ENCODE results near the gene GABRP.

Gene GABRP

DNA sequence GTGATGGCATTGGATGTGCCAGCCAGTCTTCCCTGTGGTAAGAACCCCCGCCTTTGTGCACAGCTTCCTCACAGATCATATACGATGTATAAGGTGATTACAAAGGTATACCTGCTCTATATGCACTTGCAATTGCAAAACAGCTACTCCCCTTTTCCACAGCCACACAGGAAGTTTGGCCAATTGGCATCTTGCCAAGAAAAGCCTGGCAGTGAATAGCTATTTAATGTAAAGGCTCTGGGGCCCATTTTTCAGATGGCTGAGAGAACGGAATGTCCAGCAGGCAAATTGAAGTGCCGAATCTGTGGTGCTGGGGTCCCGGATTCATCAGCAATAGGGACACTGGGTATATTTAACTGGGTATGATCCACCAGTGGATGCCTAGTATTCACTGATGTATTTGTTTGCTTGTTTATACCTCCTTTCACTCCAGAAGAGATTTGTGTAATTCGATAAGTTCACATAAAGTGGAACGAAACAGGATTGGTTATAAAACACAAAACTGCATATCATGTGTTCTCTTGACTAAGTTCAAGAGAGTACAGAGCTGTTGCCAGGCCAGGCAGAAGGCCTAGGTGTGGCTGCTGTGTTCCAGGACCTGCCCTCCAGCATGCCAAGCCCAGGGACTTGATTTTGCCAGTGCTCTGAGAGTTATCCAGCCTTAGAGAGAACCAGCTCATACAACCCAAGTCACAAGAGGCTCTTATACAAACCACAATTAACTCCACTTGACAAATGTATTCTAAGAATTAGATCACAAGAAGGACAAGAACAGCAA is 27.7 kb upstream of the GABRP start:
- Histone ChIP-seq H3K9ac (no peak overlapping the region), H4K20me1 (ENCODE audit: insufficient read depth) (no peaks in the 10 kb centered on the region), H3K36me3 (ENCODE audit: insufficient read depth) (no peaks in the 10 kb centered on the region), H3K4me1 (ENCODE audit: low read depth, poor library complexity, severe bottlenecking) (no peaks in the 10 kb centered on the region), H3K27ac (no peak overlapping the region), H3K4me3 (IDR thresholded peaks at IDR 0.05; ENCODE audit: insufficient read depth, low read depth, low read length) (no peak overlapping the region), H3K79me2 (ENCODE audit: insufficient read depth, low read depth) (no peaks in the 10 kb centered on the region), H2AFZ (ENCODE audit: low read depth) (no peak overlapping the region), H3K4me2 (no peak overlapping the region), H3K27me3 (ENCODE audit: insufficient read depth, low read depth) (no peaks in the 10 kb centered on the region)
- TF ChIP-seq, protein P1, sequence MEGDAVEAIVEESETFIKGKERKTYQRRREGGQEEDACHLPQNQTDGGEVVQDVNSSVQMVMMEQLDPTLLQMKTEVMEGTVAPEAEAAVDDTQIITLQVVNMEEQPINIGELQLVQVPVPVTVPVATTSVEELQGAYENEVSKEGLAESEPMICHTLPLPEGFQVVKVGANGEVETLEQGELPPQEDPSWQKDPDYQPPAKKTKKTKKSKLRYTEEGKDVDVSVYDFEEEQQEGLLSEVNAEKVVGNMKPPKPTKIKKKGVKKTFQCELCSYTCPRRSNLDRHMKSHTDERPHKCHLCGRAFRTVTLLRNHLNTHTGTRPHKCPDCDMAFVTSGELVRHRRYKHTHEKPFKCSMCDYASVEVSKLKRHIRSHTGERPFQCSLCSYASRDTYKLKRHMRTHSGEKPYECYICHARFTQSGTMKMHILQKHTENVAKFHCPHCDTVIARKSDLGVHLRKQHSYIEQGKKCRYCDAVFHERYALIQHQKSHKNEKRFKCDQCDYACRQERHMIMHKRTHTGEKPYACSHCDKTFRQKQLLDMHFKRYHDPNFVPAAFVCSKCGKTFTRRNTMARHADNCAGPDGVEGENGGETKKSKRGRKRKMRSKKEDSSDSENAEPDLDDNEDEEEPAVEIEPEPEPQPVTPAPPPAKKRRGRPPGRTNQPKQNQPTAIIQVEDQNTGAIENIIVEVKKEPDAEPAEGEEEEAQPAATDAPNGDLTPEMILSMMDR (conservative IDR thresholded peaks at IDR 0.05; ENCODE audit: low read depth, low read length) = no peak

GRCh38 chr5:170756691-170757090 is 26.8 kb upstream of the GABRP start:
- Histone ChIP-seq H3K27me3 (ENCODE audit: insufficient read depth, low read depth) (no peaks in the 10 kb centered on the region), H2AFZ (ENCODE audit: low read depth) (no peak overlapping the region), H3K4me1 (ENCODE audit: low read depth, poor library complexity, severe bottlenecking) (no peaks in the 10 kb centered on the region), H3K4me2 (no peak overlapping the region), H3K79me2 (ENCODE audit: insufficient read depth, low read depth) (no peaks in the 10 kb centered on the region), H4K20me1 (ENCODE audit: insufficient read depth) (no peaks in the 10 kb centered on the region), H3K9ac (no peak overlapping the region), H3K4me3 (IDR thresholded peaks at IDR 0.05; ENCODE audit: insufficient read depth, low read depth, low read length) (no peak overlapping the region), H3K27ac (no peak overlapping the region), H3K36me3 (ENCODE audit: insufficient read depth) (no peaks in the 10 kb centered on the region)
- TF ChIP-seq, protein P1 (conservative IDR thresholded peaks at IDR 0.05; ENCODE audit: low read depth, low read length) = no peak

- TF ChIP-seq, protein P1 (conservative IDR thresholded peaks at IDR 0.05; ENCODE audit: low read depth, low read length) = no peak
- H2AFZ ChIP-seq (ENCODE audit: low read depth) = no peak overlapping the region
- no peaks in the 10 kb centered on the region for H3K4me1 ChIP-seq (ENCODE audit: low read depth, poor library complexity, severe bottlenecking)
- H3K36me3 ChIP-seq (ENCODE audit: insufficient read depth) = no peaks in the 10 kb centered on the region
- H3K79me2 ChIP-seq (ENCODE audit: insufficient read depth, low read depth) = no peaks in the 10 kb centered on the region
- H3K4me3 ChIP-seq (IDR thresholded peaks at IDR 0.05; ENCODE audit: insufficient read depth, low read depth, low read length) = no peak overlapping the region
- no peak overlapping the region for H3K27ac ChIP-seq
- no peak overlapping the region for H3K9ac ChIP-seq
- no peak overlapping the region for H3K4me2 ChIP-seq
- H3K27me3 ChIP-seq (ENCODE audit: insufficient read depth, low read depth) = no peaks in the 10 kb centered on the region
- no peaks in the 10 kb centered on the region for H4K20me1 ChIP-seq (ENCODE audit: insufficient read depth)
Measured at GRCh38 chr5:170757182-170757601, 26.3 kb upstream of the GABRP start.

DNA sequence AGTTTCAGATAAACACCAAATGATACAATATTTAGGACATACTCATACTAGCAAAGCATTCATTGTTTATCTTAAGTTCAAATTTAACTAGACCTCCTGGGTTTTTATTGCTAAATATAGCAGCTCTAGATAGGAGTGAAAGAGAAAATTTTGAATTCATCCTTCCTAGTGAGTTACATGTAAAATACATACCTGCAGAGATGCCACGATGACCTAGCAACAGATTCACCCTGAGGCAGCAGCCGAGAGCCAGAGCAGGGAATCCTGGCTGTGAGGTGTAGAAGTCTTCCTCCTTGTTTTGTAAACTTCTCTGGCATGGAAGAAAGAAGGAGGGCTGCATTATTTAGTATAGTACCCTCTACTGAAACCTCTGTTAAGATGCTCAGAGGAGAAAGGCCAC is 25.9 kb upstream of the GABRP start:
- Histone ChIP-seq H3K36me3 (ENCODE audit: insufficient read depth) (no peaks in the 10 kb centered on the region), H3K4me3 (IDR thresholded peaks at IDR 0.05; ENCODE audit: insufficient read depth, low read depth, low read length) (no peak overlapping the region), H2AFZ (ENCODE audit: low read depth) (no peak overlapping the region), H3K4me2 (no peak overlapping the region), H4K20me1 (ENCODE audit: insufficient read depth) (no peaks in the 10 kb centered on the region), H3K4me1 (ENCODE audit: low read depth, poor library complexity, severe bottlenecking) (no peaks in the 10 kb centered on the region), H3K27ac (no peak overlapping the region), H3K9ac (no peak overlapping the region), H3K27me3 (ENCODE audit: insufficient read depth, low read depth) (no peaks in the 10 kb centered on the region), H3K79me2 (ENCODE audit: insufficient read depth, low read depth) (no peaks in the 10 kb centered on the region)
- TF ChIP-seq, protein P1 (conservative IDR thresholded peaks at IDR 0.05; ENCODE audit: low read depth, low read length) = no peak
